NCI-H524 (cell line): ENCODE measurements around the gene BLOC1S3.
A peak's percentile ranks its signal among the peaks of the same experiment; 100 is the strongest.

Source experiments
- DNase-seq, 2 experiments: peaks; one replicate each; lab custom pipeline; 2025; lab: John Stamatoyannopoulos, UW

The BLOC1S3 gene, protein sequence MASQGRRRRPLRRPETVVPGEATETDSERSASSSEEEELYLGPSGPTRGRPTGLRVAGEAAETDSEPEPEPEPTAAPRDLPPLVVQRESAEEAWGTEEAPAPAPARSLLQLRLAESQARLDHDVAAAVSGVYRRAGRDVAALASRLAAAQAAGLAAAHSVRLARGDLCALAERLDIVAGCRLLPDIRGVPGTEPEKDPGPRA

DNA sequence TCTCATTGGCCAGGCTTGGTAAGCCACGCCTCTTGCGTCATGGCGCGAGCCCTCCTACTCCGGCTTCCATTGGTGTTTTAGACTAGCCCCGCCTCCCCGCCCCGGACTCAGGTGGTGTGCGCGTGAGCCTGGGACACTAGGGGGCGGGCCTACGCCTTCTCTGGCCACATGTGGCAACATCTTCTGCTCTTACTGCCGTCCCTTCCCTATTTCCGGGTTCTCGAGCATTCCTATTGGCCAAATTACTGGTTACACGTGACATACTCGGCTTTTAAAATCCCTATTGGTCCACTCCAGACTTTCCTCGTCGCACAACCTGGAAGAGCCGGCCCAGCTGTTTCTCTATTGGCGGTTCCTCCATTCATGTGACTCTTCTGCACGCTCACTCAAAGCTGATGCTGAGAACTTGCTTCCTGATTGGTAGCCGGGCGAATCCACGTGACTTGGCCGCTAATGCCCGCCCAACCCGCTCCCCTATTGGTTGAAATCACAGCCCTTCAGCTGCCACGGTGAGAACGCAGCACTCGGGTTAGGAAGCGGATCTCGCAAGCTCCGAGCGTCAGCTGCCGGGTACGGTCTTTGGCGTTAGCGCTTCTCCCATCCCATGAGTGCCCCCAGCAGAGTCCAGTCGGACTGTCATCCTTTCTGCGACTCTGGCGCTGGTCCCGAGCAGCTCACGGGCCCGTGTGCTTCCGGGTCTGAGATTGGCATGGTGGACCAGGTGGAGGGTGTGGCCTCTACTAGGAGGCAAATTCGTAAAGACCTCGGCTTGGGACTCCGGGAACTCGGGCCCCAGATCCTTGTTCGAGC lies at the start of gene BLOC1S3:
Gene BLOC1S3 (plus strand): TSS at position 523 of the 810 bp plus-strand sequence. CDS start 513 bp downstream, outside the sequence.
- DNase-seq = peak; percentile 98 to 100

DNA sequence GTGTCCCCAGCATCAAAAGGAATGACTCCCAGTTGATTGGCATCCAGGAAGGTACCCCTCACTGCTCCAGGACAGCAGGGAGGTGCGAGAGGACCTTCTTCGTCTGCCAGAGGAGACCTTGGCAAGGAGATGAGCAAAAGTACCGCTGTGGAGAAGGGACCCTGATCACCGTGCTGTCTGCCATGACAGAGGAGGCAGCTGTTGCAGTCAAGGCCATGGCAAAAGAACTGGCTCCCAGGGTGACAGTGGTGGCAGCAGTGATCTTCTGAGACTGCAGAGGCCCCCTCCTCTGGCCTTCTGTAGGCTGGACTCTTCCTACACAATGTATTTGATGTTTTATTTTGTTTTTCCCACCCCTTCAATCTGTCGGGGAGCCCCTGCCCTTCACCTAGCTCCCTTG lies 49.8 kb upstream of the BLOC1S3 start:
- no peak for DNase-seq

DNA sequence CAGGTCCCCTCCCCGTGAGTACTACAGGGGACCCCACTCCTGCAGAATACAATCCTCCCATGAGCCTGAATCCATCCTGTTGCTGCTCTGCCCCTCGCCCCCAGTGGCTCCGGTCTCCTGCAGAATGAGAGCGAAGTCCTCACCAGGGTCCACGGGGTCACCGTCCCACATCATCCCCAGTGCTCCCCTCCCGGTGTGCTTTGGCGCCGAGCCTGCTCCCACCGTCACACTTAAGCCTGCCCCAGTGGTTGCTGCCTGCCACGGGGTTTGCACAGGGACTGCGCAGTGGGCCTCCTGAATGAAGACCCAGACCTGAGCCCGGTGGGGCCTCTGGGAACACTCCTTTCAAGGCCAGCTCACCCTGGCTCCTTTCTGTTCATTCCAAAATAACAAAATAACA lies 48.3 kb upstream of the BLOC1S3 start:
- no peak for DNase-seq

DNA sequence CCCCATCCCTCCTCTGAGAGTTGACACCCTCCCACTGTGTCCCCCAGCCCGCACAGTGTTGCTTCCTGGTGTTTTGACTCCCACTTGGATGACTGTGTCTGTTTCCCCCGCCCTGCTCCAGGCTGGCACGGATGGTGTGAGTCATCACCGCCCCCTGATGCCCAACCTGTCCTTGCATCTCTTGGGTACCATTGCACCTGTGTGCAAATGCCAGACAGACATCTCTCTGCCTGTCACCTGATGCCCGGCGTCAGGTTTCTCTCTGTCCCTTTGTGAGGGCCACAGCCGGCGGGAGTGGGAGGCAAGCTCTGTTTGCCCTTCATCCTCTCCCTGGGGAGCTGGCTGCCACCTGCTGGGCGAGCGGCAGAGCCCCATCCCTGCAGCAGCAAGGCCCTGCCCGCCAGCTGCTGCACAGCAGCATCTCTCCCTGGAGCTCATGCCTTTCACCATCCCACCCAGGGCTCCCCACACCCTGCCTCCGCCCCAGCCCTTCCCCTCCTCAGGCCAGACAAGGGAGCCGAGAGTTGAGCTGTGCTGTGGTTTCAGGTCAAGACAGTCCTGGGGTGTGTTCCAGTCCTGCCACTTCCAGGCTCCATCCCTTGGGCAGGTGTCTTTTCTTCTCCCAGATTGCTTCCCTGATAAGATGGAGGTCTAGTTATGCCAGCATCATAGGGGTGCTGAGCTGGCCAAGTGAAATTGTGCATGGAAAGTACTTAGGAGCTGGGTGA lies 47.5 kb upstream of the BLOC1S3 start:
- peak; percentile 33 to 75 for DNase-seq

DNA sequence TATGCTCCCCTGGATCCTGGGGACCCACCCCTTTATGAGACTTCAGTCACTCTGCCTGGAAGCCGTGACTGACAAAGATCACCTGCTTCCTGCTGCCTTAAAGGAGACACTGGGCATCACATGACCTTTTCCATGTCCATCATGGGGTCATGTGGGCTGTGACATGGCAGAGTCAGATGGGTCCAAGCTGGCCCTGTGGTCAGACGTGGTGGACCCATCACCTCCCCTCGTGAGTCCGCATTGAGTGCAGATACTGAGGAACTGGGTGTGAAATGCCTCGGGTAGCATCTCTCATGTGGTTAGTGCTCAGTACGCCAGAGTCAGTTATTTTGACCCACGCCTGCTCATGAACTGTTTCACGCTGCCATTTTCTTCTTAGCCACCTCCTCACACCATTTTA lies 44.9 kb upstream of the BLOC1S3 start:
- DNase-seq = no peak

DNA sequence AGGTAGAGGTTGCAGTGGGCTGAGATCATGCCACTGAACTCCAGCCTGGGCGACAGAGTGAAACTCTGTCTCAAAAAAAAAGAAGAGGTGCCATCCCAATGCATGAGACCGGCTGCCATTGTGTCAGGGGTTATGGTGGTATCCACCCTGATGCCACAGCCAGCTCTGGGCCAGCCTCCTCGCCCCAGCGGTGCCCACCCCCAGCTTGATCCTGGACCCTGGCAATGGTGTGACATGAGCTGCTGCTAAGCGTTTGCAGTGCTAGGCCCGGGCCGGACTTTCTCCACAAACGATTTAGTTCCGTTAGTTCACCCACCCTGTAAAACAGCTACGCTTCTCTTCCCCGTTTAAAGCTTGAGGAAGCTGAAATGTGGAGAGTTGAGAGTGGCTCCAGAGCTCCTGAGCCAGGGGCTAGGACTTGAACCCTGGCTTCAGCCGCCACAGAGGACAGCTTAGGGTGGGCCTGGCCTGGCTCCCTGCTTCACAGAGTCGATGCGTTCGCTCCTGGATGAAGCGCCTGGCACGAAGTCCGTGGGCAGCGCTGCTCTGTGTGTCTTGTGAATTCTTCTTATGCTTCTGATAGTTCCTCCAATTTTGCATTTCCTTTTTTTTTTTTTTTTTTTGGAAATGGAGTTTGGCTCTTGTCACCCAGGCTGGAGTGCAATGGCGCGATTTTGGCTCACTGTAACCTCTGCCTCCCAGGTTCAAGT lies 43.3 kb upstream of the BLOC1S3 start:
- DNase-seq = no peak

DNA sequence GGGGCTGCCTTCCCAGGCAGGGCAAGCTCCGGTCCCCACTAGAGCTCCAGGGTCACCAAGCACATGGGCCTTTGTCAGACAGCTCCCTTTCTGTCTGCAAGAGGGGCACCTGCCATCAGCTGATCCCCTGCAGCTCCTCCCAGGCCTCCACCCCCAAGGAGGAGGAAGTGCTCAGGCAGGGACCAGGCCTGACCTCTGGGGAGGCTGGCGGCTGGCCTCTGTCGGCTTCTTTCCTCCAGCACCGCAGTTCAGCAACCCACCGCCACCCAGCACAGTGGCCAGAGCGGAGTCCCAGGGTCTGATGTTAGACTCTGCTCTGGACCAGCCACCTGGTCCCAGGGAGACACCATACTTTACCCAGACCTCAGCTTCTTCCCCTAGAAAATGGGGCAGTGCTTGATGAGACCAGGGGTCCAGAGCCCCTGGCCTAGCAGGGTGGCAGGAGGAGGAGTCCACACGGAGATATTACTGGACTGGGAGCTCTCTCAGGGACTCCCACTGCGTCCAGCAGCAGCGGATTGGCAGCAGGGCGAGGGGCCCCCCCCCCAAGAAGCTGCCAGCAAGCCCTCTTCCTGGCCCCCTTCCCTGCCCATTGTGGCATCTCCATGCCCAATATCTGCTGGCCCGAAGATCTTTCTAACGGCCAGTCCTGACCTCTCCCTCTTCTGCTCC lies 41.9 kb upstream of the BLOC1S3 start:
- no peak for DNase-seq

DNA sequence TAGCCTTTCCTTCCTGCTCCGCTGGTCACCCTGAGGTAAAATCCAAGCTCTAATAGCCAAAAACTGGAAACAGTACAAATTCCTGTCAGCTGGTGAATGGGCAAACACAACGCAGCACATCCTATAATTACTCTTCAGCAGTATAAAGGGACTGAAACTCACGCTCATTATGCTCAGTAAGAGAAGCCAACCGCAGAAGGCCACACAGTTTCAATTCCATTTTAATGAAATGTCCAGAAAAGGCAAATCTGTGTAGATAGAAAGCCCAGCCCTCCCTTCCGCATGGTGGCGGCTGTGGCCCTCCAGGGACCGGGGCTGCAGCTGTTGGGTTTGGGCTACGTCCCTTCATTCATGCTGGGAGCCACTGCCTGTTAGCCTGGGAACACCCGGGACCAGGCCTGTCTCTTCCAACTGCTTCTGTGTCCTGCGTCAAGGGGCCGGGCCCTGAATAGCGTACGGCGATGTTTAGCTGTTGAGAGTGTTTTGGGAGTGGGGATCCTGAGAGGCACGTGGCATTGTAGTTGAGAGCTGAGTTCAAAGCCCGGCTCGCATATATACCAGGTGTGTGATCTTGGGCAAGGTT lies 41.3 kb upstream of the BLOC1S3 start:
- no peak for DNase-seq

DNA sequence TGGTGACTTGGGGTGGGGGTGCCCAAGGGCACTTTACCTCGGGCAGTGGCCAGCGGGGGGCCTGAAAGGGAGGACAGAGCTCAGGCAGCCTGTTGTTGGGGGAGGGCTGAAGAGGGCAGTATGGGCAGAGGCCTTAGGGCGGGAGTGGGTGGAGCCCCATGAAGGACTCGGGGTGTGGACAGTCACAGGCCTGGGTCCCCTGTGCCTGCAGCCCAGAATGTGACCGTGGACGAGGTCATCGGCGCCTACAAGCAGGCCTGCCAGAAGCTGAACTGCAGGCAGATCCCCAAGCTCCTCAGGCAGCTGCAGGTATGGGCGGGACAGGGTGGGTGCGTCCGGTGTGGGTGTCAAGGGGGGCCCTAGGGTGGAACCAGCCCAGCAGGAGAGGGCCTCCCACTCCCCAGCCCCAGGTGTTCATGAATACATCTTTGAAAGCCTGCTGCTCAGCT lies 40.3 kb upstream of the BLOC1S3 start:
- DNase-seq = no peak

DNA sequence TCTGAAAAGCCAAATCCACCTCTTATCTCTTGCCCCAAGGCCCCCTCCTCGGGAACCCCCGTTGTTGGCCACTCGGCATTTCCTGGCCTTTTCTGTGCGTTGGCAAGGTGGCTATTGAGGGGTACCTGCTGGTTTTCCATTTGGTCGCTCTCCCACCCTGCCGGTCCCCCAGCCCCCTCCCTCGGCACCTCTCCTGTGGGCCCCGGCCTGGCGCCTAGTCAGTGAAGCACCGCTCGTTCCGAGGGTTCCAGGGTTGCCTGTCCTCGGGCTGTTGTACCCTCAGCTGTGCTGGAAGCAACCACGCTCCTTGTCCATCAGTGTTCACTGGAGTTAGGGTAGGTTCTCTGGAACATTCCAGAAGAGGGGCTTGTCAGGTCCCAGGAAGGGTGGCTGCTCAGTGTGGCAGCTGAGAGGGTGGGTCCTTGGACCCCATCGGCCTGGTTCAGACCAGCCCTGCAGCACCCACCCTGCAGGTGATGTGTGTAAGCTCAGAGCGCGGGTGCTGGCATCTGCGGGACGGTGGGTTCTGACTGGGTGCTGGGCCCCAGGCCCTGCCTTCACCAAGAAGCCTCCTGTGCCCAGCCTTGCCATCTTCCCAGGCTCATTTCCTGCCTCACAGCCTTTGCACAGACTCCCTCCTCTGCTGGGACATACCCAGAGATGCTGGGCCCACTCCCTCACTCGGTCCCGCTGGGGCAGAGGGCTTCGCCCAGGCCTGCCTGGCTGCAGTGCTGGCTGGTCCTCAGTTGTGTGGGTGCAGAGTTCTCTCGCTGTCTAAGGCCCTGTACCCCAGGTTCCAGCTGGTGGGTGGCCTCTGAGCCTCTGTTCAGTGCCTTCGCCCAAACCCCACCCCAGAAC lies 39.1 kb upstream of the BLOC1S3 start:
- no peak for DNase-seq

DNA sequence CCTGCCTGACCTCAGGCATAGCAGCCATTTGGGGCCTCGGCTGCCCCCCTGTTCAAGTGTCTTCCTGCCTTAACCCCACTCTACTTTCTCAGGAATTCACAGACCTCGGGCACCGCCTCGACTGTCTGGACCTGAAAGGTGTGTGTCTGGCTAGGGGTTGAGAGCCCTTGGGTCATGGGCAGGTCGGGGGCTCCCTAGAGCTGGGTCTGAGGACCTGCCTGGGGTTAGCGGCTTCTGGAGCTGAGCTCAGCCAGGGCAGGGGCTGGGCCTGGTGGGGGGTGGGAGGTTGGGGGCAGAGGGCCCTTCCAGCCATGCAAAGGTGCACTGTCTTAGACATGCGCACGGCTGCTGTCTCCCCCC lies 38.5 kb upstream of the BLOC1S3 start:
- DNase-seq = no peak

DNA sequence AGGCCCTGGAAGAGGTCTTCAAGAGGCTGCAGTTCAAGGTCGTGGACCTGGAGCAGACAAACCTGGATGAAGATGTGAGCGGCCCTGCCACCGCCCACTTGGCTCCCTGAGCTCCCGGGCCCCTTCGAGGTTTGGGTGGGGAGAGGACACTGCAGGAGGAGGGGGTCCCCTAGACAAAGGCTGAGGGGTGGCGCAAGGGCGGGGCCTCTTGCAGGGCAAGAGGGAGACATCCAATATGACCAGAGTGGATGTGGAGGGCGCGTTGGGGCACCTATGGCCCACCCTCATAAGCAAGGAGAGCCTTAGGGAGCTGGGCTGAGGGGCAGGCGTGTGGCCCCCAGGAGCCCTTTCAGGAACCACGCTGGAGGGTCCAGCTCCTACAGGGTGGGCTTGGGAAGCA lies 38.1 kb upstream of the BLOC1S3 start:
- DNase-seq = no peak

DNA sequence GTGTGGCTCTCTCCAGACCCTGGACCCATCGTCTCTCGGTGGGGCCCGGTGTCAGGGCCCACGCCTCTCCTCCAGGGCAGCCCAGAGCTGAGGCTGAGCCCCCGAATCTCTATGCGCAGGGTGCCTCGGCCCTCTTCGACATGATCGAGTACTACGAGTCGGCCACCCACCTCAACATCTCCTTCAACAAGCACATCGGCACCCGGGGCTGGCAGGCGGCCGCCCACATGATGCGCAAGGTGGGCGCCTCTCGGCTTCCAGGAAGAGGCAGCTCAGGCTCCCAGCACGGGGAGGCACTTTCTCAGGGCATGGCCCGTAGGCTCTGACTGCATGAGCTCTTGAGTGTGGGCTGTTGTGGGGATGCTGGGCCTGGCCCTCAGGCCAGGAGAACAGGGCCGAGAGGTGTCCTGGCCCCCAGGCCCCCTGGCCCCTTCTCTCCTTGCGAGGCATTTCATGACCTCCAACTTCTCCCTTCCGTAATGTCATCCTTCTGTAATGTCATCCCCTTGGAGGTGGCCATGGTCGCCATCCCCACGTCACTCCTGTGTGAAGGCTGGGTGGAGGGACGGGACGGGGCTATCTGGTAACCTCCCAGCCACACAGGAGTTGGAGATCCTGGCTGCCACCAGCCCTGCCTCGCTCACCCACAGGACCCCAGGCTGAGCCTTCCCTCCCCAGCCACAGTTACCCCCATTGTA lies 37.2 kb upstream of the BLOC1S3 start:
- no peak for DNase-seq

DNA sequence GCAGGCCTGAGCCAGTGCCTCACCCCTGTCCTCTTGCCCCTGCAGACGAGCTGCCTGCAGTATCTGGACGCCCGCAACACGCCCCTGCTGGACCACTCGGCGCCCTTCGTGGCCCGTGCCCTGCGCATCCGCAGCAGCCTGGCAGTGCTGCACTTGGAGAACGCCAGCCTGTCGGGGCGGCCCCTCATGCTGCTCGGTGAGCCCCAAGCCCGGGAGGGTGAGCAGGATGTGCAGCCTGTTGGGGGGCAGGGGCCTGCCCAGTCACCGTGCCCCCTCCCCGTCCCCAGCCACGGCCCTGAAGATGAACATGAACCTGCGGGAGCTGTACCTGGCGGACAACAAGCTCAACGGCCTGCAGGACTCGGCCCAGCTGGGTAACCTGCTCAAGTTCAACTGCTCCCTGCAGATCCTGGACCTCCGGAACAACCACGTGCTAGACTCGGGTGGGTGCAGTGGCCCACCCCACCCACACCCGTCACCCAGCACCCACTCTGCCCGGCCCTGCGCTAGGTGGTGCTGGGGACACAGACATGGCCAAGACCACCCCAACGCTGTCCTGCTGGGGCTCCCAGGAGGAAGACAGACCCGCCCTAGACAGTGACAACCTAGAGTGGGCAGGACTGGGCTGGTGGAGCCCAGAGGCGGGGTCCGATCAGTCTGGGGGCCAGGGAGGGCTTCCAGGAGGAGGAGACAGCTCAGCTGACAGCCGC lies 36.4 kb upstream of the BLOC1S3 start:
- DNase-seq = no peak

DNA sequence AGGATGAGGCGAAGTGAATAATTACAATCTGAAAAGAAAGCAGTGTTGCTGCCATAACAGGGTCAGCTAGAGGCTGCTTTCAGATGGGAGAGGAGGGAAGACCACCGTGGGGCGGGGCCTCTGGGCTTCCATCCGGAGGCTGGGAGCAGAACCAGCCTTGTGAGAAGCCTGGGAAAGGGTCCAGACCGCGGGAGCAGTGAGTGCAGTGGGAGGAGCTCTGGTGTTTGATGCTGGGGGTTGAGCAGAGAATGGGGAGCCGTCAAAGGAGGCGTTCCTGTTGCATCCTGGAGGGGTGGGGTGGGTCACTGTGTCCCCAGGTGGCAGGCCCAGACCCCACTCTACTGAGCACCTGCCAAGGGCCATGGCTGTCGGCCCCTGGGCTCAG lies 35.9 kb upstream of the BLOC1S3 start:
- no peak for DNase-seq

DNA sequence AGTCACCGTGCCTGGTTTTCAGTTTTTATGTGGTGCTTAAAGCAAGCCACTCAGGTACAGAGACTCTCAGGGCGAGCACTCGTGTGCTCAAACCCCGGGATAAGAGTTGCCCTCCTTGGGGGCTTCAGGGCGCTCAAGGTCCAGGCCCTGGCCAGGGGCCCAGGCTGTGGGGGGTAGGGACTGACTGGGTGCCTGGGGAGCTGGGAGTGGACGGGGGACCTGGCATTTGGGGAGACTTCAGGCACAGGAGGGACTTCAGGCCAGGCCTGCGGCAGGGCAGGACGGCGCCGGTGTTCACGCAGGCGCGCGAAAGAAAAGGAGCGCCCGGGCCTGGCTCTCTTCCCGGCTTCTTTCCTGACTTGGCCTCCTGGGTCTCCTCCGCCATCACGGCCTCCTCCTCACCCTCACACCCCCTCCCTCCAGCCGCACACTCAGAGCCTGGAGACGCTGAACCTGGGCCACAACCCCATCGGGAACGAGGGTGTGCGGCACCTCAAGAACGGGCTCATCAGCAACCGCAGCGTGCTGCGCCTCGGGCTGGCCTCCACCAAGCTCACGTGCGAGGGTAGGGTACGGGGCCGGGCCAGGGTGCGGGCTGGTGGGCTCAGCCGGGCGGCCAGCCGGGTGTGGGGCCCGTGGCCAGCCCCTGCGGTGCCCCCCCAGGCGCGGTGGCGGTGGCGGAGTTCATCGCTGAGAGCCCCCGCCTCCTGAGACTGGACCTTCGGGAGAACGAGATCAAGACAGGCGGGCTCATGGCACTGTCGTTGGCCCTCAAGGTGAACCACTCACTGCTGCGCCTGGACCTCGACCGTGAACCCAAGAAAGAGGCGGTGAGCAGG lies 33.9 kb upstream of the BLOC1S3 start:
- DNase-seq = no peak

DNA sequence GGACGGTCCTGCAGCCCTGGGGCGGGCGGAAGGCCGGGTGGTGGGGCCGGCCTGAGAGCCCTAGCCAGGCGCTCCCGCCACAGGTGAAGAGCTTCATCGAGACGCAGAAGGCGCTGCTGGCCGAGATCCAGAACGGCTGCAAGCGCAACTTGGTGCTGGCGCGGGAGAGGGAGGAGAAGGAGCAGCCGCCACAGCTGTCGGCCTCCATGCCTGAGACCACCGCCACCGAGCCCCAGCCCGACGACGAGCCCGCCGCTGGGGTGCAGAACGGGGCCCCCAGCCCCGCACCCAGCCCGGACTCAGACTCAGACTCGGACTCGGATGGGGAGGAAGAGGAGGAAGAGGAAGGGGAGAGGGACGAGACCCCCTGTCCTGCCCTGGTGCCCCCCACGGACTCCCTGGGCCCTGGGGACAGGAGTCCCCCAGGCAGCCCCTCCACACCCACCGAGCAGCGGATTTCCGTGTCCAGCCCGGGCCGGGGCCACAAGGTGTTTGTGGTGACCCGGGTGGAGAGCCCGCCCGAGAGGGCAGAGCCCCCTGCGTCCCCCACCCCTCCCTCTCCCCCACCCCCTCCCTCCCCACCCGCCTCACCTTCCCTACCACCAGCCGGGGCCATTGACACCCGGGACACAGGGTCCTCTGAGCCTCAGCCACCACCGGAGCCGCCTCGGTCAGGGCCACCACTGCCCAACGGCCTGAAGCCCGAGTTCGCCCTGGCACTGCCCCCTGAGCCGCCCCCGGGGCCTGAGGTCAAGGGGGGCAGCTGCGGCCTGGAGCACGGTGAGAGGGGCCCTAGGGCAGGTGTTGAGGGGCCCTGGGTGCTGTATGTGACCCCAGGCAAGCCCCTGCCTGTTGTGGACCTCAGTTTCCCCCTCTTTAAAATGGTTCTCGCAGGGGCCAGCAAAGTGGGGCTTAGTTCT lies 33.1 kb upstream of the BLOC1S3 start:
- no peak for DNase-seq
